ENCODE results near the gene ENG.
A peak's percentile ranks its signal among the peaks of the same experiment; 100 is the strongest.

The ENG gene

DNA sequence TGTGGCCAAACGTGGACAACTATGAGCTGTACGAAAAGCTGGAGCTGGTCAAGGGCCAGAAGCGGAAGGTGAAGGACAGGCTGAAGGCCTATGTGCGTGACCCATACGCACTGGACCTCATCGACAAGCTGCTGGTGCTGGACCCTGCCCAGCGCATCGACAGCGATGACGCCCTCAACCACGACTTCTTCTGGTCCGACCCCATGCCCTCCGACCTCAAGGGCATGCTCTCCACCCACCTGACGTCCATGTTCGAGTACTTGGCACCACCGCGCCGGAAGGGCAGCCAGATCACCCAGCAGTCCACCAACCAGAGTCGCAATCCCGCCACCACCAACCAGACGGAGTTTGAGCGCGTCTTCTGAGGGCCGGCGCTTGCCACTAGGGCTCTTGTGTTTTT is 65.3 kb downstream of the ENG start:
- TF ChIP-seq CTCF (IDR thresholded peaks at IDR 0.05; ENCODE audit: control insufficient read depth, extremely low read depth, insufficient read depth), result no peak
- H3K4me3 ChIP-seq (ENCODE audit: low read depth, low read length), result no peak overlapping the region
- no peak for DNase-seq (ENCODE audit: low read depth)

DNA sequence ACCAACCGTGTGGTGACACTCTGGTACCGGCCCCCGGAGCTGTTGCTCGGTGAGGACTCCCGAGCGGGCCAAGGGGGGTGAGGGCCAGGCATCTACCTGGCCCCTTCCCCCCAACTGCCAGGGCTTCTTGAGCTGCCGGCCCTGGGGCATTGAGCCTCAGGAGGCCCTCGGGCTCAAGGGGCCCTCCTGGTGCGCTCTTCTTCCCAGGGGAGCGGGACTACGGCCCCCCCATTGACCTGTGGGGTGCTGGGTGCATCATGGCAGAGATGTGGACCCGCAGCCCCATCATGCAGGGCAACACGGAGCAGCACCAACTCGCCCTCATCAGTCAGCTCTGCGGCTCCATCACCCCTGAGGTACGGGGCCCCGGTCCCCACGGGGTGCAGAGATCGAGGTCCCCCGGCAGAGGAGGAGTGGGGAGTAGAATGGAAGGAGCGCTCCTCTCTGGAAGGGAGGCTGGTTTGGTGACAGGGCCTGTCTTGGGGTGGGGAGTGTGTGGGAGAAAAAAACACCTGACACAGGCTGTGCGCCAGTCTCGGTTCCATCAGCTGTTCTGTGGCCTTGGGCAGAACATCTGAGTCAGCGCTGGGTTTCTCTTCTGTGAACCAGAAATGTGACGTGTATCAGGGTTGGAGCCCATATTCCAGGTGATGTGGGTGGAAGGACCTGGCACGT is 66.0 kb downstream of the ENG start:
- no peak overlapping the region for H3K4me3 ChIP-seq (ENCODE audit: low read depth, low read length)
- no peak for TF ChIP-seq CTCF (IDR thresholded peaks at IDR 0.05; ENCODE audit: control insufficient read depth, extremely low read depth, insufficient read depth)
- no peak for DNase-seq (ENCODE audit: low read depth)

GRCh38 chr9:127786773-127787104 is 67.7 kb downstream of the ENG start:
- DNase-seq (ENCODE audit: low read depth), result no peak
- TF ChIP-seq CTCF (IDR thresholded peaks at IDR 0.05; ENCODE audit: control insufficient read depth, extremely low read depth, insufficient read depth), result peak; percentile 49
- H3K4me3 ChIP-seq (ENCODE audit: low read depth, low read length), result peak overlapping the region; percentile 92

GRCh38 chr9:127785933-127786772 is 68.3 kb downstream of the ENG start, which contains the start of gene CDK9:
TSS of gene CDK9 (plus strand) at chr9:127786034. CDS start at chr9:127786149, 115 bp downstream.
- H3K4me3 ChIP-seq (ENCODE audit: low read depth, low read length), result peak within 1 kb of the TSS; percentile 92
- peak; percentile 29; the same call in 1 of the 2 replicates for TF ChIP-seq CTCF (IDR thresholded peaks at IDR 0.05; ENCODE audit: control insufficient read depth, extremely low read depth, insufficient read depth)
- no peak for DNase-seq (ENCODE audit: low read depth)

GRCh38 chr9:127785023-127785932 is 69.2 kb downstream of the ENG start:
- no peak for DNase-seq (ENCODE audit: low read depth)
- TF ChIP-seq CTCF (IDR thresholded peaks at IDR 0.05; ENCODE audit: control insufficient read depth, extremely low read depth, insufficient read depth), result peak; percentile 93
- peak overlapping the region; percentile 92 for H3K4me3 ChIP-seq (ENCODE audit: low read depth, low read length)

DNA sequence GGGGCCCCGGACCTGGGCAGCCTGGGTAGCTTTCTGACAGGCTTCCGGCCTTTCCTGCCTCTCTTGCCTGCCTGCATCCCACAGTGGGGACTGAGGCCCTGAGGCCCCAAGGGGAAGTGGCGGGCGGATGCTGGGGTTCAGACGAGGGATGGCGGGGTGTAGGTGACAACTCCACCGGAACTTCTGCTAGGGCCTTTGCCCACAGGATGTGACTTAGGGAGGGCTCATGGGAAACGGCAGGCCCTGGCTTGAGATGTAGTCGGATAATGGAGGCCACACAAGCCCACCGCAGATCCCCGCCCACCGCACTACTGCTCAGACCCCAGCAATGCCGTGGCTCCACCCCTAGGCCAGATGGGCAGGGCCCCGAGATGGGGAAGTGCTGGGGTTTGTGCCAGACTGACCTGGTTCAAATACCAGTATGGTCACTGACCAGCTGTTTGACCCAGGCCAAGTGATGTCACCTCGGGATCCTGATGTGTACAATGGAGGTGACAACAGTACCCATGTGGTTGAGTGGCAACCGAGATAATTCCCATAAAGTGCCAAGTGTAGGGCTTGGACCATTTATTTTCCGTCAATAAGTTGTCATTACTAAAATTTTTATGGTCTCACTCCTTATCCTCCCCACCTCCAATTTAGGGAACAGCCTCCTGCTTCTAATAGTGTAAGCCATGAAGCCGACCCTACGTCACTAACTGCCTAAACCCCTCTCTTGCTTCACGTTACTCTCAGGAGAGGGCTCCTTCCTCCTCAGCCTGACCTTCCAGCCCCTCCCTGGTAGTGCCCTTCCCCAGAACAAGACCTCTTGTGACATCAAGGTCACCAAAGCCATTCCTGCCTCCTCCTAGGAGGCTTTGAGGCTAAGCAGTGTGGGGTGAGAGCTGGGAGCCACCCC is 71.1 kb downstream of the ENG start:
- H3K4me3 ChIP-seq (ENCODE audit: low read depth, low read length), result no peak overlapping the region
- DNase-seq (ENCODE audit: low read depth), result no peak
- TF ChIP-seq CTCF (IDR thresholded peaks at IDR 0.05; ENCODE audit: control insufficient read depth, extremely low read depth, insufficient read depth), result no peak

Data from LNCaP clone FGC (cell line).